Prostate gland (tissue), 2 donors: Measurements from ENCODE around the gene LIM2.

Experiments
- CTCF ChIP-seq, 4 experiments: fragments of 200-600 bp in 2 of 4; fragments of 450-650 bp in 2 of 4; sonication (generic) in 2 of 4; IDR thresholded peaks; 1 replicate in 3 of 4; 2 replicates in 1 of 4; pipeline ENCODE4 v1.5.1; 2016 to 2019; ENCODE audit warnings: antibody characterized with exemption in 4 of 4, mild to moderate bottlenecking in 2 of 4, moderate library complexity in 2 of 4
- POLR2A ChIP-seq: fragments of 450-650 bp; IDR thresholded peaks from one replicate; pipeline ENCODE4 v1.6.1; 2016; ENCODE audit warnings: antibody characterized with exemption, mild to moderate bottlenecking
- POLR2AphosphoS5 ChIP-seq: sonication (generic); formaldehyde crosslinking; IDR thresholded peaks from one replicate; pipeline ENCODE4 v1.6.1; 2017; ENCODE audit warnings: antibody characterized with exemption

GRCh38 chr19:51367255-51367564 lies 20.6 kb downstream of the LIM2 start:
- TF ChIP-seq CTCF (IDR thresholded peaks at IDR 0.05) = no peak
- TF ChIP-seq POLR2A = peak; percentile 90
- TF ChIP-seq POLR2AphosphoS5 = no peak
